CD4-positive, alpha-beta T cell (primary cell): ENCODE measurements around the gene LAMA4. TPM values are rescaled to one million over a fixed set of nuclear protein-coding genes. Genes with fewer than 3 reads are reported as not detected.
A peak's percentile ranks its signal among the peaks of the same experiment; 100 is the strongest.

Experiments
- ATAC-seq: fragments of 200-7000 bp; cut with Tn5 transposase; one replicate; pipeline ENCODE4 v1.10.0; 2022; ENCODE audit warnings: mild to moderate bottlenecking; ENCODE audit not compliant: poor library complexity
- CTCF ChIA-PET: fragments of 350-600 bp; sonication (Branson Sonifier 250); formaldehyde crosslinking; loops from one replicate; lab custom pipeline; 2021; ENCODE audit warnings: antibody characterized with exemption, inconsistent platforms; lab: Charles Lee
- POLR2A ChIA-PET: fragments of 350-600 bp; sonication (Branson Sonifier 250); formaldehyde crosslinking; loops from one replicate; lab custom pipeline; 2021; ENCODE audit warnings: antibody characterized with exemption, inconsistent platforms; lab: Charles Lee
- DNase-seq, 14 experiments: peaks; one replicate each; pipeline ENCODE4 v3.0.0-alpha.2; 2013 to 2020; ENCODE audit warnings: mixed read lengths in 2 of 14
- H3K27ac ChIP-seq, 2 donors: one replicate each; pipeline versions ENCODE4 v1.5.1 to v1.7.0; 2013; ENCODE audit warnings: low read length in 2 of 2, low read depth in 1 of 2, mild to moderate bottlenecking in 1 of 2
- H3K27me3 ChIP-seq, 2 experiments: 1 replicate in 1 of 2; 2 replicates in 1 of 2; pipeline versions ENCODE4 v1.6.1 to v1.7.0; 2013; ENCODE audit warnings: low read length in 2 of 2, control low read depth in 1 of 2, mild to moderate bottlenecking in 1 of 2, moderate library complexity in 1 of 2; ENCODE audit not compliant: insufficient read depth in 2 of 2, control insufficient read depth in 1 of 2
- H3K36me3 ChIP-seq: one replicate; pipeline ENCODE4 v1.6.1; 2013; ENCODE audit warnings: low read length, control low read depth; ENCODE audit not compliant: insufficient read depth
- H3K4me1 ChIP-seq: one replicate; pipeline ENCODE4 v1.6.1; 2013; ENCODE audit warnings: low read length, control low read depth; ENCODE audit not compliant: insufficient read depth
- H3K4me3 ChIP-seq: one replicate; pipeline ENCODE4 v1.5.1; 2013; ENCODE audit warnings: mild to moderate bottlenecking, low read length, moderate library complexity
- H3K9me3 ChIP-seq, 2 experiments: 1 replicate in 1 of 2; 2 replicates in 1 of 2; pipeline versions ENCODE4 v1.6.1 to v1.7.0; 2013; ENCODE audit warnings: low read length in 2 of 2, mild to moderate bottlenecking in 2 of 2, control low read depth in 1 of 2, moderate library complexity in 1 of 2; ENCODE audit not compliant: control insufficient read depth in 1 of 2, insufficient read depth in 1 of 2
- H3K27ac Mint-ChIP-seq: one replicate; pipeline ENCODE4 v1.8.0; 2020; ENCODE audit warnings: mixed read lengths
- H3K27me3 Mint-ChIP-seq: one replicate; pipeline ENCODE4 v1.8.0; 2021; ENCODE audit warnings: mixed read lengths
- H3K36me3 Mint-ChIP-seq: one replicate; pipeline ENCODE4 v1.8.0; 2021; ENCODE audit warnings: low read depth, mixed read lengths
- H3K4me1 Mint-ChIP-seq: one replicate; pipeline ENCODE4 v1.8.0; 2021; ENCODE audit warnings: low read depth, mixed read lengths
- H3K4me3 Mint-ChIP-seq: one replicate; pipeline ENCODE4 v1.8.0; 2020; ENCODE audit warnings: mild to moderate bottlenecking, mixed read lengths
- H3K9me3 Mint-ChIP-seq: one replicate; pipeline ENCODE4 v1.8.0; 2020; ENCODE audit warnings: mixed read lengths
- intact Hi-C, 2 experiments: fragments of 100-400 bp; cut with DNase I in 1 of 2; cut with micrococcal nuclease in 1 of 2; formaldehyde crosslinking; loops; one replicate each; pipeline versions ENCODE4 v1.15.1 to v1.9.0; 2023 to 2025; cut with DNase I, micrococcal nuclease
- total RNA-seq, 174 experiments: library from RNA in 2 of 174; stranded (reverse) in 2 of 174; gene quantifications; one replicate each; pipeline ENCODE4 v1.2.3 and lab custom pipeline; 2021 to 2026
- TF ChIP-seq, protein P1 (sequence below): fragments of 200-600 bp; IDR thresholded peaks from one replicate; pipeline ENCODE4 v1.8.0; 2022; ENCODE audit warnings: antibody characterized with exemption, mild to moderate bottlenecking

Gene LAMA4
- total RNA-seq, 2 experiments from 2014 or later, result not detected

DNA sequence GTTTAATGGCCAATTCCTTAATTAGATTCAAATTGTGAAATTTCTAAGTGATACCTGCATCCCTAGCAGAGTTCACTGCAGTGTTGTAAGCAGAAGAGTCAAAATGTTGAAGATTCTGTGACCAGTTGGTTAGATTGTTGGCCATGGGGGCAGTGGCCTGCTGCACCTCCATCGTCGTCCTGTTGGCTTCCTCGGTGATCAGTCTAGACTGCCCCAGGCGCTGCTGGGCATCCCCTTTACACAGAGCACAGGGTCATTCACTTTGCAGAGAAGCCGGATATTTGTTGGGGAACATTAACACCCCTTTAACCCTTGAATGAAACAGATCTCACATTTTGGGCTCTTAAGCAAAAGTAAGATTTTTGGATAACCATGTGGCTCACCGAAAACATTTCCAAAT lies 106.3 kb downstream of the LAMA4 start:
- Histone ChIP-seq H3K4me1 (no peaks in the 10 kb centered on the region), H3K4me3 (no peak overlapping the region), H3K36me3 (no peaks in the 10 kb centered on the region), H3K9me3 (no peaks in the 10 kb centered on the region), H3K27ac (no peak overlapping the region), H3K27me3 (no peaks in the 10 kb centered on the region)
- ChIA-PET POLR2A (no interaction called here), CTCF (no interaction called here)
- Mint-ChIP-seq H3K36me3 (no peaks in the 10 kb centered on the region), H3K4me3 (no peak overlapping the region), H3K4me1 (no peaks in the 10 kb centered on the region), H3K27me3 (peaks cover 13% of the 10 kb centered on the region), H3K9me3 (no peaks in the 10 kb centered on the region), H3K27ac (no peak overlapping the region)
- ATAC-seq (no peak), DNase-seq (no peak)
- intact Hi-C loops, result no loop called here
- TF ChIP-seq, protein P1, sequence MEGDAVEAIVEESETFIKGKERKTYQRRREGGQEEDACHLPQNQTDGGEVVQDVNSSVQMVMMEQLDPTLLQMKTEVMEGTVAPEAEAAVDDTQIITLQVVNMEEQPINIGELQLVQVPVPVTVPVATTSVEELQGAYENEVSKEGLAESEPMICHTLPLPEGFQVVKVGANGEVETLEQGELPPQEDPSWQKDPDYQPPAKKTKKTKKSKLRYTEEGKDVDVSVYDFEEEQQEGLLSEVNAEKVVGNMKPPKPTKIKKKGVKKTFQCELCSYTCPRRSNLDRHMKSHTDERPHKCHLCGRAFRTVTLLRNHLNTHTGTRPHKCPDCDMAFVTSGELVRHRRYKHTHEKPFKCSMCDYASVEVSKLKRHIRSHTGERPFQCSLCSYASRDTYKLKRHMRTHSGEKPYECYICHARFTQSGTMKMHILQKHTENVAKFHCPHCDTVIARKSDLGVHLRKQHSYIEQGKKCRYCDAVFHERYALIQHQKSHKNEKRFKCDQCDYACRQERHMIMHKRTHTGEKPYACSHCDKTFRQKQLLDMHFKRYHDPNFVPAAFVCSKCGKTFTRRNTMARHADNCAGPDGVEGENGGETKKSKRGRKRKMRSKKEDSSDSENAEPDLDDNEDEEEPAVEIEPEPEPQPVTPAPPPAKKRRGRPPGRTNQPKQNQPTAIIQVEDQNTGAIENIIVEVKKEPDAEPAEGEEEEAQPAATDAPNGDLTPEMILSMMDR, result no peak

DNA sequence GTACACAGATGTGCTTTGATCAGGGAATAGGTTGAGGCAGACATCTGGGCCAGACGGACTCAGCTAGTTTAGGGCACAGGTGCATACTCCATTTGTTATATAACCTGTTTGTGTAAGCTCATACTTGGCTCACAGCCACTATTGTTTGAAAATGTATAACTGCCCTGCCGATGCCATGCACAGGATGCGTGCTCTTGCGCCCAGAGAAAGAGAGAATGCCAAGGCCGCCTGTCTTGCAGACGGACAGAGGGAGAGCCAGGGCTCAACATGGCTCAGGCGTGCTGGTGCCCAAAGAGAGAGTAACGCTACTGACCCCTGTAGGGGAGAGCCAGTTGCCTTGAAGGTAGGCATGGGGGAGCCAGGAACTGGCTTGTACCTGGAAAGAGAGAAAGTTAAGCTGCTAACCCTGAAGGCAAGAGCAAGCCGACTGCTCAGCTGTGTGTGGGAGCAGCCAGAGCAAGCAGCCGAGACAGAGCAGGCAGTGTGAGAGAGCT lies 109.2 kb downstream of the LAMA4 start:
- H3K36me3 Mint-ChIP-seq, result no peaks in the 10 kb centered on the region
- ChIA-PET POLR2A (no interaction called here), CTCF (interaction anchor here (1.0 kb wide), 1 partner anchor 18 kb away, joined by 3 read pairs; no protein-coding TSS in a partner anchor)
- no peak for ATAC-seq
- H3K9me3 ChIP-seq, result no peaks in the 10 kb centered on the region
- TF ChIP-seq, protein P1, result no peak
- H3K4me3 ChIP-seq, result no peak overlapping the region
- DNase-seq, result no peak
- peaks cover 9% of the 10 kb centered on the region for H3K27me3 Mint-ChIP-seq
- H3K27ac Mint-ChIP-seq, result no peak overlapping the region
- no peak overlapping the region for H3K4me3 Mint-ChIP-seq
- no peaks in the 10 kb centered on the region for H3K9me3 Mint-ChIP-seq
- H3K4me1 ChIP-seq, result no peaks in the 10 kb centered on the region
- no peaks in the 10 kb centered on the region for H3K36me3 ChIP-seq
- no peaks in the 10 kb centered on the region for H3K4me1 Mint-ChIP-seq
- H3K27me3 ChIP-seq, result no peaks in the 10 kb centered on the region
- intact Hi-C loops, result no loop called here
- no peak overlapping the region for H3K27ac ChIP-seq

DNA sequence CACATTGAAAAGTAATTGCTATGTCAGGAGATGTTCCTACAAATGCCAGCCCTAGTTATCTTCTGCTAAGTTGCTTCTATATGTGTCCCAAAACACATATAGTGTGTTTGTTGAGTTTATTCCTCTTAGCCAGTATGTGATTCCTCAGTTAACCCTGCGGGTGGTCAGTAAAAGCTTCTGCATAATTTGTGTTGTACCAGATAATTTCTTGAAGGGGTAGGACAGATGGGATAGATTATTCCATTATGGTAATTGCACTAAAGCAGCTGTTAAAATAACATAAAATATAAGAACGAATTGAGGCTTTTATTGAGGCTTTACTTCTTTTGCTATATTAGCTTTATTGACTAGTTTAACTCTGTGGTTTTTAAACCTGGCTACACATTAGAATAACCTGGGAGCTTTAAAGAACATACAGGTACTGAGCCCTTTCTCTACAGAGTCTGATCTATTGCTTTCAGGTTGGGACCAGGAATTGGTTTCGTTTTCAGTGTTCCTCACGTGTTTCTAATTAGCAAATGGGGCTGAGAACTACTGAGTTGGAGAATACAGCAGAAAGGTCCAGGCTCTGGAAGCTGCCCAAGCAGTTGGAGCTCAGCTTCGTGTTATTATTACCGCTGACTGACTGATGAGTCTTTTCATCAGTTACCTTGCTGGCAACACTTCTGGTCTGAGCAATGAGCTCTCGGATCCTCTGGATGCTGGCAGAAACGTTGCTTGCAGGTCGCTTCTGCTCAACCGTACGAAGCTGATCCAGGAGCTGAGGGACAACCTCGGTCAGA lies 110.0 kb downstream of the LAMA4 start:
- no peaks in the 10 kb centered on the region for H3K4me1 Mint-ChIP-seq
- ATAC-seq, result no peak
- POLR2A ChIA-PET, result no interaction called here

More for the DNA sequence above, 110.0 kb downstream of the LAMA4 start:
- Mint-ChIP-seq H3K4me3 (no peak overlapping the region), H3K27ac (no peak overlapping the region), H3K9me3 (no peaks in the 10 kb centered on the region), H3K36me3 (no peaks in the 10 kb centered on the region), H3K27me3 (peaks cover 5% of the 10 kb centered on the region)
- no peak overlapping the region for H3K4me3 ChIP-seq
- TF ChIP-seq, protein P1, result no peak
- H3K4me1 ChIP-seq, result no peaks in the 10 kb centered on the region
- H3K9me3 ChIP-seq, result no peaks in the 10 kb centered on the region
- no peaks in the 10 kb centered on the region for H3K36me3 ChIP-seq
- no peaks in the 10 kb centered on the region for H3K27me3 ChIP-seq
- intact Hi-C loops, result no loop called here
- DNase-seq, result peak in 1 of 14 experiments; percentile 11
- no peak overlapping the region for H3K27ac ChIP-seq
- CTCF ChIA-PET, result interaction anchor here (1.1 kb wide), 1 partner anchor 58 kb away, joined by 4 read pairs; the partner anchor contains the start of gene TUBE1
